Measurements from ENCODE around the gene SLC44A3.

SLC44A3 gene

DNA sequence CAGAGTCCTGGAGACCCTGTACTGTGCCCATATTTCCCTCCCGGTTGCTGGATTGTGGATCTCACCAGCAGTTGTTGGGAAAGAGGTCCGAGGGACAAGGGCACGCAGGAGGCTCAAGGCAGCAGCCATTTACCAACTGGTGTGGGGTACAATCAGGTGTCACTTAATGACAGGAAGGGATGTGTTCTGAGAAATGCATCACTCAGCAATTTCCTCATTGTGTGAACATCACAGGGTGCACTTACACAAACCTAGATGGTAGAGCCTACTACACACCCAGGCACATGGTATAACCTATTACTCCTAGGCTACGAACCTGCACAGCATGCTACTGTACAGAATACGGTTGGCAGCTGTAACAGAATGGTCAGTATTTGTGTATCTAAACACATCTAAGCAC is 20.7 kb downstream of the SLC44A3 start:
- DNase-seq = no peak

GRCh38 chr1:94843430-94843829 is 23.3 kb downstream of the SLC44A3 start:
- DNase-seq = no peak

GRCh38 chr1:94843846-94844245 is 23.7 kb downstream of the SLC44A3 start:
- DNase-seq = no peak

GRCh38 chr1:94846308-94846707 is 26.2 kb downstream of the SLC44A3 start:
- DNase-seq = peak; percentile 37

GRCh38 chr1:94851571-94851970 is 31.4 kb downstream of the SLC44A3 start:
- DNase-seq = no peak

DNA sequence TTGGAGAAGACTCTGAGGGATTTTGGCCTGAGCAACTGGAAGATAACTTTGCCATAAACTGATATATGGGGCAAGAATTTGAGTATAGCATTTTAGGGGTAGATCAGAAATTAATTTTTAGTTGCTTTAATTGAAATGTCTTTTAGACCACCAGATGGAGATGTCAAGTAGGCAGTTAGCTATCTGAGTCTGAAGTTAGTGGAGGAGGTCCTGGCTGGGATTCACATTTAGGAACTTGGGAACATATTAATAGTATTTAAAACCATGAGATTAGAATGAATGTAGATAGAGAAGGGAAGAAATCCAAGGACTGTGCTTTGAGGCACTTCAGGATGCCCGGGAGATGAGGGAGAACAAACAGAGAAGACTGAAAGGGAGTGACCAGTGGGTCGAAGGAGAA is 32.6 kb downstream of the SLC44A3 start:
- DNase-seq = no peak

- peak; percentile 91 for DNase-seq
Measured at GRCh38 chr1:94854458-94855306, 34.5 kb downstream of the SLC44A3 start.

DNA sequence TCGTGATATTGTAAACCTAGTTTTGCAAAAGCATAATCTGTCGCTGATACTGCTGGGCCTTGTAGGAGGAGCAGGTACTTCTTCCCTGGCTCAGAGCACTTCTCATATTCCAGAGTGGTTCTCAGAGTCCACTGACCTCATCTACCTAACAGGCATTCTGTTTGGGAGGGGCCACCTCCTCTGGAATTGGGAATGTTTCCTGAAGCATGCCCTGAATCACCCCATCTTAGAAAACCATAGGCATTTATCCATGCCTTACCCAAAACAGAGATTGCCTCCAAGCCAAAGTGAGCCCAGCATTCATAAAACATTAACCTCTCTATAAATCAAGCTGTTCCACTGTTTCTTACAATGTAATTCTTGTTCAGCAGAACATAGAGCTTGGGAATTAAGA is 35.1 kb downstream of the SLC44A3 start:
- no peak for DNase-seq

DNA sequence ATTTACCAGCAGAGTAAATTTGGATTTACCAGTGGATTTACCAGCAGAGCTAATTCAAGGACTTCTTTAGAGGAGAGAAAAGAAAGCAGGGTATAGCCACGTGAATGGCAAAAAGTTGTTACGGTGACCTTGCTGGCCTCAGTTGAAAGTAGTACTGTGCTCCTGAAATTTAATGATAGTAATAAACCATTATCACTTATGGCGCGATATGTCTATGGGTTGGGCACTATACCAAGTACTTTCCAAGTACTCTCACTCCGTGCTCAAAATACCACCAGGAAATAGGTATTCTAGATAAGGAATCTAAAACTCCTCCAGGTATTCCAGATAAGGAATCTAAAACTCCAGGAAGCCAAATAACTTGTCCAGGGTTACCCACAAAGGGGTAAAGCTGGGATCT is 35.8 kb downstream of the SLC44A3 start:
- DNase-seq = no peak

DNA sequence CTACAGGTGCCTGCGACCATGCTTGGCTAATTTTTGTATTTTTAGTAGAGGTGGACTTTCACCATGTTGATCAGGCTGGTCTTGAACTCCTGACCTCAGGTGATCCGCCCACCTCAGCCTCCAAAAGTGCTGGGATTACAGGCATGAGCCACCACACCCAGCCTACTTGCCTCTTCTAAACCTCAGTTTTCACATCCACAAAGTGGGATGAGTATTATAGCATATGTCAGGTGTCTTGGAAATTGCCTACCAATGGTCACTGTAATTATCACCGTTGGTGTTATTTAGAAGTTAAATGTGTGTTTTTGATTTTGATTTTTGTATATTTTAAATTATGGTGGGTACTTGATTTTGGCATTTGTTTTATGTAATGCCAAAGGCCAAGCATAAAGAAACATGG is 36.7 kb downstream of the SLC44A3 start:
- no peak for DNase-seq

GRCh38 chr1:94858276-94858675 is 38.1 kb downstream of the SLC44A3 start:
- DNase-seq = no peak

- DNase-seq = peak; percentile 5
Measured at GRCh38 chr1:94859174-94859573, 39.0 kb downstream of the SLC44A3 start.

DNA sequence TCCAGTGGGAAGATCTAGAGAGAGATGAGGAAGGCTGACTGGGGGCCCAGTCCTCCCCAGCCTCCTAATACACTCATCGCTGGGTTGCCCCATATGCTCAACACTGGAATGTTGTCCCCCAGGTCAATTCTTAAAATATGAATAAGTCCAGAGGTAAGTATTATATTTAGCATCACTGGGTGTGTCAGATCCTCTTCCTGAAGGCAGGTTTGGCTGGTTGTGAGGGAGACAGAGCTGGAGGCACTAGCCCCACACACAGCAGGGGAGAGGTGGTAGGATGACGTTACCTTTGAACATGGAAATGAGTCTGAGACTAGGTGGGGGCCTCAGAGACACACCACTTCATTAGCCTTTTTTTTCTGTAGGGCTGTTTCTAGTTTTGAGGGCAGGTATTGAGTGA is 42.6 kb downstream of the SLC44A3 start:
- DNase-seq = no peak

GRCh38 chr1:94863297-94863911 is 43.2 kb downstream of the SLC44A3 start:
- no peak for DNase-seq

DNA sequence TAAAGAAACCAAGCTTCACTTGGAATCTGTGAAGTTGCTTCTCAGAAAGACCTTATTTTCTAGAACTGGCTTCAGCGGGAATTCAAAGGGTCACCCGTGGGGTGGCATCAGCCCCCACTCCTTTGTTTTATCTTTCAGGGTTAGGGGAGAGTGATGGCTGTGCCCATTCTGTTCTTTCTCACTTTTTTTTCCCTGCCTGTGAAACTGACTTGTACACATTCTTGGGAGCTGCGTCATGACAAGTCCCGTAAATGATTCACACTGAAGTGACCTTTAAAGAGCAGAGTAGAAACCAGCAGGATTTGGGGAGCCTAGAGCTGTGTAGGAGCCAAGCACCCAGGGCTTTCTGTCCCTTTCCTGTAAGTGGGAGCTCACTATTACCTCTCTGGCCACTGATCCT is 43.8 kb downstream of the SLC44A3 start:
- no peak for DNase-seq

GRCh38 chr1:94864821-94865220 is 44.7 kb downstream of the SLC44A3 start:
- no peak for DNase-seq

- no peak for DNase-seq
Measured at GRCh38 chr1:94865360-94865759, 45.2 kb downstream of the SLC44A3 start.

GRCh38 chr1:94866164-94866807 is 46.1 kb downstream of the SLC44A3 start:
- no peak for DNase-seq

GRCh38 chr1:94871031-94871430 is 50.9 kb downstream of the SLC44A3 start:
- no peak for DNase-seq

DNA sequence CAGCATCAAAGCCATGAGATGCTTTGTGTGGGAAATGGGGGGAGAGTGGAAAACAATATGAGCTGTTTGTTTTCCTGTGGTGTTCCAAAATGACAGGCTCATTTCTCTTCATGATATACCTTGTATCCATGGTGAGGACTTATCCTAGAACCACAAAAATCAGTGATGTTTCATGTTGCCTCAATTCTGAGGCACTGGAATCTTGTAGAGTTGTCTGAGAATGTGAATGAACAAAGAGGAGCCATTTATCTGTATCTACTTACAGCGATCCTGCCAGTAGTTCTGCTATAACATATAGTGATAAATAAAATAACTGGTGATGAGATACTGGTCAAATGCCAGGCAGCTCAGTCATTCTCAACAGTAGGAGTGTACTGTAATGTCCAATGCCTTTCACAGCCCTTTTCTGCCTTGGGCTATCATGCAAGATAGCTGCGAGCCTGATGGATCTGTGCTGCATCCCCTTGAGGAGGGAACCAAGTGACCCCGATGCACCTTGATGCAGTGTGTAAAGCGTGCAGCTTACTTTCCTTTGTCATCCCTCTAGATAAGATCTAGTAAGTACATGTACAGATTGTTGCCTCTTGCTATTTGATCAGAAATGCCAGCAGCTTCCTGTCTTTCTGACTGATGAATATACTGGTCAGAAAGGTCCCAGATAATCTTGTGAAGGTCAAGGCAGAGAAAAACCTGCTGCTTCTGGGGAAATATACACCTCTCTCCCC is 52.8 kb downstream of the SLC44A3 start:
- no peak for DNase-seq

DNA sequence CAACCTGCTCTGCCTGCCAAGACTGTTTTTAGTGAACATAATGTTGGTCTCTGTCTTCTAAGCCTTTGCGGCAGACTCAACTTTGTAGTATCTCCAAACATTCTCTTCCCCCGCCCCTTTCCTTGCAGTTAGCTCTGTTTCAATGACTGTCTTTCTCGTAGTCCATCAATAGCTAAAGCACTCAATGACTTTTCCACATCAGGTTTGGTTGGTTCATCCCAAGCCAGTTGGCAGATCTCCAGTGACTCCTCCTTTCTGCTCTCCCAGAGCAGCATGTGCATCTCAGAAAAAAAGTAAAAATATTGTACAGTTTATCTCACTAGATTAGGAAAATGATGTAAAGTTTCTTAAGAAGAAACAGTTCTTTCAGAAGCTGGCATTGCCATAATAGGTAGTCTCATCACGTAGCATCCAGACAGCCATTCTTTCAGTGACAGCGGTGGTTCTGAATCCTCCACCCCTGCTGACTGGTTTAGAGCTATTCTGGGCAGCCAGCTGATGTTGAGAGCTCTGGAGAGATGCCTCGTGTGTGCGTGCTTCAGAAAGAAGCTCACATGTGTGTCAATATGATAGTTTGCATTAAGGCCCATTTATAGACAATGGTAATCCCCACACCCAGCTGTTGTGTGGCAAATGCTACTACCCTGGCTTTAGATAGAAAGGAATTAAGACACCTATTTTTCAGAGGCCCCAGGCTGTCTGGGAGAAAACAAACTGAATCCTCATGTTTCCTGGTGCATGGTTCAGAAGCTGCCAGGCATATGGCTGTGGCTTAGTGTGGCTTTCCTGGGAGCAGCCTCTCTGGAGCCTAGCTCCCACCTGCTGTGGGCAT is 53.6 kb downstream of the SLC44A3 start:
- DNase-seq = no peak

GRCh38 chr1:94874423-94874822 is 54.3 kb downstream of the SLC44A3 start:
- no peak for DNase-seq

DNA sequence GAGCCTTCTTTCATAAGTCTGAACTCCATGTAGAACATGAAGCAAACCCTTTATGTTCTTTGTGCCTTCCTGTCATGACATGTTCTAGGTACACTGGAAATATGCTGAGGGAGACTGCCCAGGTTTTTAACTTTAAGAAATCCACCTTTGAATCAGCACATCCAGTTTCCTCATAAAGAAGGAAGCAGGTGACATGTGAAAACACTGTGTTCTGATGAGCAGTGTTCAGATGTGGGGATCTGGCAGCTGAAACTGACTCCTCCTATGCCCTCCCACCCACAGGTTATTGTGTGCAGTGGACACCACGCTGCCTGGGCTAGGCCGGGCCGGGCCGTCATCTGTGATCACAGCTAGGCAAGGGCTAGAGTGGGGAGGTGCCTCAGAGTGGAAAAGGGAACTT is 55.6 kb downstream of the SLC44A3 start:
- DNase-seq = peak; percentile 16
